Activated CD8-positive, alpha-beta T cell treated with anti-CD3 and anti-CD28 coated beads, Interleukin-2, amount 10 ng/mL, durations not matched to agents 7 days and 5 days (primary cell): ENCODE data around the gene SLIT3. TPM values are rescaled to one million over a fixed set of nuclear protein-coding genes. Genes with fewer than 3 reads are reported as not detected.

Source experiments
- ATAC-seq: fragments of 150-1000 bp; cut with Tn5 transposase; one replicate; pipeline ENCODE4 v1.10.0; 2021; ENCODE audit warnings: moderate library complexity
- CTCF ChIA-PET: fragments of 350-600 bp; sonication (Branson Sonifier 250); formaldehyde crosslinking; loops from one replicate; lab custom pipeline; 2021; ENCODE audit warnings: antibody characterized with exemption; lab: Charles Lee
- POLR2A ChIA-PET: fragments of 350-600 bp; sonication (Branson Sonifier 250); formaldehyde crosslinking; loops from one replicate; lab custom pipeline; 2021; ENCODE audit warnings: antibody characterized with exemption; lab: Charles Lee
- DNase-seq: peaks from one replicate; pipeline ENCODE4 v3.0.0-alpha.2; 2020
- H3K27ac Mint-ChIP-seq: one replicate; pipeline ENCODE4 v1.8.0; 2021; ENCODE audit warnings: mild to moderate bottlenecking, mixed read lengths
- H3K27me3 Mint-ChIP-seq: one replicate; pipeline ENCODE4 v1.8.0; 2021; ENCODE audit warnings: low read depth, mixed read lengths
- H3K36me3 Mint-ChIP-seq: one replicate; pipeline ENCODE4 v1.8.0; 2021; ENCODE audit warnings: low read depth, mixed read lengths
- H3K4me1 Mint-ChIP-seq: one replicate; pipeline ENCODE4 v1.8.0; 2021; ENCODE audit warnings: low read depth, mixed read lengths
- H3K4me3 Mint-ChIP-seq: one replicate; pipeline ENCODE4 v1.8.0; 2021; ENCODE audit warnings: mild to moderate bottlenecking, mixed read lengths
- H3K9me3 Mint-ChIP-seq: one replicate; pipeline ENCODE4 v1.8.0; 2022; ENCODE audit warnings: mixed read lengths; ENCODE audit not compliant: insufficient read depth
- total RNA-seq, 2 experiments: library from RNA; stranded (reverse); gene quantifications; one replicate each; pipeline ENCODE4 v1.2.3, GENCODE V29; 2021

SLIT3 gene
- total RNA-seq, 2 experiments from 2014 or later: not detected

DNA sequence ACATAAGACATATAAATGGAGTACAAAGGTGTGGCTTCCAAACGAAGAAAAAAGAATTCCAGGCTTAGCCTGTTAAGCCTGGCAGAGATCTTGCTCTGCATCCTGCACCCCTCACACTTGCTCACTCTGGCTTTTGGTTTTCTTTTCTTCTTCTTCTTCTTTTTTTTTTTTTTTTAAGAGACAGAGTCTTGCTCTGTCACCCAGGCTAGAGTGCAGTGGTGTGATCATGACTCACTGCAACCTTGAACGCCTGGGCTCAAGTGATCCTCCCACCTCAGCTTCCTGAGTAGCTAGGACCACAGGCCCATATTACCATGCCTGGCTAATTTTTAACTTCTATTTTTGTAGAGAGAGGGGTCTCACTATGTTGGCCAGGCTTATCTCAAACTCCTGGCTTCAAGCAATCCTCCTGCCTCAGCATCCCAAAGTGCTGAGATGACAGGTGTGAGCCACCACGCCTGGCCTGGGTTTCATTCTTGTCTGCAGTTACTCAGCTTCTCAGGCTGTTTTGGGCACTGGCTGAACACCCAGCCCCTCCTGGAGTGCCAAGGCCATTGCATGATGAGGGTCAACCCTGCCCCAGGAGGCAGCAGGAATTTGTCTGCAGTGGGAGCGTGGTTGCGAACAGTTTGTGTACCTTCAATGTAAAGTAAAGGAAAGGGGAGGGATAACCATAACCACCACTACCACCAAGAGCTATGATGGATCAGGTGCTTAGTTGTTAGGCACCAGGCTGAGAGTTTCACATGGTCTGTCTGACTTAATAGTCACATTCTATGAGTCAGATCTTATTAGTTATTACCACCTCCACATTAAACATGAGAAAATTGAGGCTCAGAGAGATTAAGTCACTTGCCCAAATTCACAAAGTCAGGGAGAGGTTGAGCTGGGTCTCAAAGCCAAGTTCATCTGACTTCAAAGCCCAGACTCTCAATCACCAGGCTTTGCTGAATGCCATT lies 502.6 kb downstream of the SLIT3 start:
- H3K27ac Mint-ChIP-seq: peak overlapping the region; percentile 46
- H3K4me3 Mint-ChIP-seq: no peak overlapping the region
- H3K4me1 Mint-ChIP-seq: peaks cover 32% of the 10 kb centered on the region

GRCh38 chr5:168796593-168797580 lies 504.1 kb downstream of the SLIT3 start:
- H3K9me3 Mint-ChIP-seq: no peaks in the 10 kb centered on the region
- POLR2A ChIA-PET: no interaction called here
- H3K4me3 Mint-ChIP-seq: no peak overlapping the region
- peaks cover 33% of the 10 kb centered on the region for H3K4me1 Mint-ChIP-seq
- H3K27ac Mint-ChIP-seq: no peak overlapping the region
- no peaks in the 10 kb centered on the region for H3K36me3 Mint-ChIP-seq
- ATAC-seq (no peak), DNase-seq (no peak)
- peaks cover 9% of the 10 kb centered on the region for H3K27me3 Mint-ChIP-seq
- CTCF ChIA-PET: no interaction called here

More for the DNA sequence above, 502.6 kb downstream of the SLIT3 start:
- peak; percentile 62 for ATAC-seq
- ChIA-PET CTCF (interaction anchor here (1.3 kb wide), 1 partner anchor 15 kb away, joined by 3 read pairs; no protein-coding TSS in a partner anchor), POLR2A (interaction anchor here (0.8 kb wide), 1 partner anchor 75 kb away, joined by 4 read pairs; no protein-coding TSS in a partner anchor)
- peaks cover 5% of the 10 kb centered on the region for H3K27me3 Mint-ChIP-seq
- DNase-seq: peak; percentile 39
- no peaks in the 10 kb centered on the region for H3K36me3 Mint-ChIP-seq
- H3K9me3 Mint-ChIP-seq: no peaks in the 10 kb centered on the region

GRCh38 chr5:168796000-168796399 lies 504.9 kb downstream of the SLIT3 start:
- Mint-ChIP-seq H3K27ac (no peak overlapping the region), H3K27me3 (peaks cover 9% of the 10 kb centered on the region), H3K9me3 (no peaks in the 10 kb centered on the region), H3K4me1 (peaks cover 24% of the 10 kb centered on the region), H3K4me3 (no peak overlapping the region), H3K36me3 (no peaks in the 10 kb centered on the region)
- no peak for ATAC-seq
- ChIA-PET POLR2A (no interaction called here), CTCF (no interaction called here)
- DNase-seq: no peak

DNA sequence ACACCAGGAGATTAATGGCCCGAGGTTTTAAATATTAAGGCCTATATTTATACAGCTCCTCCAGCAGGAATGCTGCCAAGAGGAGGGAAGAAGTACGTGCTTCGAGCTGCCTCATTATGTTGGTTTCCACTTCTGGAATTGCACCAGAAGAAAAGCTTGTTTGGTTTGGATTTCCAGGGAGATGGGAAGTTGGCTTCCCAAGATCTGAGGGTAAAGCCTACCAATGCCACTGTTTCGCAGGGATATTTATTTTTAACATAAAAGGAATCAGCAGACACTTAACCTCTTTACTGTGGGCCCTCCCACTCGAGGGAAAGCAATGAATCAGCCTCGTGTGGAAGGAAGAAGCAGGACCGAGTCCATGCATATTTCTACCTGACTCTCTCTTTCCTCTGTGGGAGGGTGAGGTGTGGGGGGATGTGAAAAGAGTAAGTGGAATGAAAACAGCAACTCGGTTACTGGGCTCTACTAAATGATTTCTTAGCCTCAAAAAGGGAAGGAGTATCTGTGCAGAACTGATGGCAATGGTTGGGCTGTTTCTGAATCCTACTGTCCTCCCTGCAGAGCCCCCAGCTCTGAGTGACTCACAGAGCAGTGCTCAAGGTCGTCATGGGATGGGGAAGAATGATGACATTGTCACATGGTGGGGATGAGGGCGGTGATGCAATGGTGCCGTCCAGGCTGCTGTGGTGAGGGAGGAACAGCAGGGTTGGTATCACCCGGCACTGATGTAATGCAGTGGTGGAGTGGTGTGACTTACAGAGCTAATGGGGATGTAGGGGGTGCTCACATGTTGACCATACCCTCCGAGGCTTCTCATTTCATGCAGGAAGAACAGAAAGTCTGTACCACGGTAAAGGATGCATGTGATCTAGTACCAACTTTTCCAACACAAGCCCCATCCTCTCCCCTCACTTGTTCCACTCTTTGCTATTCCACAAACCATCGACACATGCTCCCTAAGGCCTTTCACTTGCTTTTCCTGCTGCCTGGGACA lies 506.8 kb downstream of the SLIT3 start:
- POLR2A ChIA-PET: no interaction called here

GRCh38 chr5:168792678-168793077 lies 508.3 kb downstream of the SLIT3 start:
- ChIA-PET CTCF (no interaction called here), POLR2A (no interaction called here)
- Mint-ChIP-seq H3K27me3 (peaks cover 7% of the 10 kb centered on the region), H3K4me3 (no peak overlapping the region), H3K27ac (no peak overlapping the region), H3K9me3 (no peaks in the 10 kb centered on the region), H3K4me1 (peaks cover 15% of the 10 kb centered on the region), H3K36me3 (no peaks in the 10 kb centered on the region)
- no peak for ATAC-seq
- no peak for DNase-seq

More for the DNA sequence above, 506.8 kb downstream of the SLIT3 start:
- H3K4me1 Mint-ChIP-seq: peaks cover 24% of the 10 kb centered on the region
- H3K4me3 Mint-ChIP-seq: no peak overlapping the region
- H3K36me3 Mint-ChIP-seq: no peaks in the 10 kb centered on the region
- peaks cover 7% of the 10 kb centered on the region for H3K27me3 Mint-ChIP-seq
- H3K27ac Mint-ChIP-seq: no peak overlapping the region
- no peaks in the 10 kb centered on the region for H3K9me3 Mint-ChIP-seq
- peak; percentile 25 for DNase-seq
- ATAC-seq: no peak
- CTCF ChIA-PET: interaction anchor here (0.6 kb wide), 1 partner anchor 240 kb away, joined by 4 read pairs; no protein-coding TSS in a partner anchor

DNA sequence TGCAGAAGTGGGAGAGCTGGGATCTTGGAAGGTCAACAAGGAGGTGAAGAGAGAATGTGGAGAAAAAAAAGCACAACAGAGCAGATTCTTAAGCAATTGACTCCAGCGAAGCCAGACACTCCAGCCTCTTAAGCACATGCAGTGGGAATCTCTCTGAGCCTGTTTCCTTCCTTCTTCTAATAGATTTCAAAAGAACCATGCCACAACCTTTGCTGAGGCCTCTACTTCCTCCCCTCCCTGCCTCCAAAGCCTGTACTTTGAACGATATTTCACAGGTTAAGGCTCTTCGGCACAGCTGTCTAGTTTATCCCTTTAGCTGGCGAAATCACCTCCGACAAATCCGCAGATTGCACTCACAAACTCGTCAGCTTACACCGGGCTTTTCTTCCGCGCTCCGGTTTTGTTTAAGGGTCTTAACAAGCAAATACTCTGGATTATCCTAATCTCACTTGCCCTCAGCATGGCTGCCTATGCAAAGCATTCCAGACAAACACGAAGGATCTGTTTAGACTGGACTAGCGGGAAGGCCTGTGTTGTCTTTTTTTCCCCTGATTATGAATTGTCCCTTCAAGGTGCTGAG lies 510.2 kb downstream of the SLIT3 start:
- ATAC-seq (no peak), DNase-seq (no peak)
- Mint-ChIP-seq H3K27ac (no peak overlapping the region), H3K36me3 (no peaks in the 10 kb centered on the region), H3K4me1 (peaks cover 10% of the 10 kb centered on the region), H3K27me3 (peaks cover 7% of the 10 kb centered on the region), H3K9me3 (no peaks in the 10 kb centered on the region), H3K4me3 (no peak overlapping the region)
- ChIA-PET POLR2A (interaction anchor here (0.6 kb wide), 2 partner anchors 11 to 270 kb away, joined by 3 read pairs; no protein-coding TSS in a partner anchor), CTCF (no interaction called here)

GRCh38 chr5:168790002-168790635 lies 510.8 kb downstream of the SLIT3 start:
- H3K27me3 Mint-ChIP-seq: peaks cover 7% of the 10 kb centered on the region
- CTCF ChIA-PET: no interaction called here
- H3K4me1 Mint-ChIP-seq: peaks cover 10% of the 10 kb centered on the region
- no peaks in the 10 kb centered on the region for H3K36me3 Mint-ChIP-seq
- DNase-seq (no peak), ATAC-seq (no peak)
- no peaks in the 10 kb centered on the region for H3K9me3 Mint-ChIP-seq
- no peak overlapping the region for H3K27ac Mint-ChIP-seq
- no peak overlapping the region for H3K4me3 Mint-ChIP-seq
- POLR2A ChIA-PET: no interaction called here

DNA sequence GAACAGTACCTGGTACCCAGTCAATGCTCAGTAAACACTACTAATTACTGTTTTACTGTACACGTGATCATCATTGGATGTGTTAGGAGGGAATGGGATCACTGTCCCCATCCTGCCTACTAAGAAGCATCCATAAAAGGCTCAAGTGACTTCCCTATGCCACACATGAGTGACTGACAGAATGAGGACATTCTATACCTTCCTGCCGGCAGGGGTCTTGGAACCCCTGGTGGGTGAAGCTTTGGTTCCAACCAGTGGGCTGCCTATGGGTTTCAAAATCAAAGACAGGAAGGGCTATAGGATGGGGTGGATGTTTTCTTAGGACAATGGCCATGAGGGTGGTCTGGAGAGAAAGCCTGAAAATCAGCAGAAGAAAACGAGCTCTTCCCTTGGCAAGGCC lies 512.2 kb downstream of the SLIT3 start:
- Mint-ChIP-seq H3K36me3 (no peaks in the 10 kb centered on the region), H3K27ac (no peak overlapping the region), H3K4me1 (peaks cover 5% of the 10 kb centered on the region), H3K27me3 (peaks cover 7% of the 10 kb centered on the region), H3K9me3 (no peaks in the 10 kb centered on the region), H3K4me3 (no peak overlapping the region)
- CTCF ChIA-PET: no interaction called here
- no peak for ATAC-seq
- no peak for DNase-seq
- POLR2A ChIA-PET: no interaction called here

DNA sequence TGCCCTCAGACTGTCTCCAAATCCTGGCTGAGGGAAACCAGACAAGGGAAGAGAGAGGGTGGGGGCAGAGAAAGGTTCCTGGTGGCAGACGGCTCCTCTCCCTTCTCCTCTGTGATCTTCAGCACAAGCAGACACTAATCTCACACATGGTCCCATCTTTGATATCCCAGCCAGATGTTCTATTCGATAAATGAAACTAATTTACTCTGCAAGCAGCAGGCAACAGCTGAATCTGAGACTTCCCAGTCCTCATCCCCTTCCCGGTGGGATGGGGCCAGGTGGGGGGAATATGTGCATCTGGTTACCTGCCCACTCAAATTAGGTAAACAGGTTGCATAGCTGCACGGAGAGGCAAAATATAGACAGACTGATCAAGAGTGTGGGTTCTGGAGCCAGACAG lies 512.8 kb downstream of the SLIT3 start:
- Mint-ChIP-seq H3K27me3 (peaks cover 2% of the 10 kb centered on the region), H3K36me3 (no peaks in the 10 kb centered on the region), H3K4me1 (no peaks in the 10 kb centered on the region), H3K9me3 (no peaks in the 10 kb centered on the region), H3K27ac (no peak overlapping the region), H3K4me3 (no peak overlapping the region)
- CTCF ChIA-PET: no interaction called here
- POLR2A ChIA-PET: no interaction called here
- no peak for ATAC-seq
- no peak for DNase-seq

DNA sequence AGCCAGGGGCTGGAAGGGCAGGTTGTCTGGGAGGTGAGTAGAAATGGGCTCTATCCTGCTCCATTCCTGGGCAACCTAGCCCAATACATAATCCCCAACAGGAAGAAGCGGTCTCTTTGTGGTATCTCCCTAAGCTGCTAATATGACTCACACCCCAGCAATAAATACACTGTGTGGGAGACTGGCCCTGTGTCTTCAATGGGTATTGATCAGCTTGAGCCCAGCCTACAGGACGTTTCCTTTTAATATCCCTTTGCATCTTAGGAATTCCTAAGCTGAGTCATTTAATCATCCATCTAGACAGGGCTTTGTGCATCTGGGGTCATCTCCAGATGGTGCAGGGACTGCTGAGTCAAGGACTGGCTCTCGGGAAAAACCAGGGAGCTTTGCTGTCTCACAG lies 514.8 kb downstream of the SLIT3 start:
- Mint-ChIP-seq H3K9me3 (no peaks in the 10 kb centered on the region), H3K27me3 (no peaks in the 10 kb centered on the region), H3K4me3 (no peak overlapping the region), H3K4me1 (no peaks in the 10 kb centered on the region), H3K27ac (no peak overlapping the region), H3K36me3 (no peaks in the 10 kb centered on the region)
- ATAC-seq (no peak), DNase-seq (no peak)
- ChIA-PET POLR2A (no interaction called here), CTCF (no interaction called here)
